ENCODE measurements around the gene KRTAP3-2. TPM values are rescaled to one million over a fixed set of nuclear protein-coding genes. Genes with fewer than 3 reads are reported as not detected.

The KRTAP3-2 gene
- total and polyA plus RNA-seq, 12 donors, result not detected

- no peaks in the 10 kb centered on the region for H3K36me3 ChIP-seq
- no peak for DNase-seq
- H3K27me3 ChIP-seq, result peaks cover 0 to 49% (median 39%) of the 10 kb centered on the region in 7 donors
- H3K9me3 ChIP-seq, result no peaks in the 10 kb centered on the region
- no peak overlapping the region for H3K27ac ChIP-seq
- H3K4me3 ChIP-seq, result no peak overlapping the region
- intact Hi-C loops (cut with DNase I), result no loop called here
- no peak for TF ChIP-seq CTCF (IDR thresholded peaks at IDR 0.05)
- 58 to 71% methylated on average over 1 of the region's 1 CpG for WGBS, 2 donors
- no peak for ATAC-seq
- H3K4me1 ChIP-seq, result no peaks in the 10 kb centered on the region
These were observed 47.0 kb downstream of the KRTAP3-2 start for GRCh38 chr17:40952661-40953060.

GRCh38 chr17:40952154-40952553 lies 47.6 kb downstream of the KRTAP3-2 start:
- intact Hi-C loops (cut with DNase I), result no loop called here
- Histone ChIP-seq H3K36me3 (no peaks in the 10 kb centered on the region), H3K27ac (no peak overlapping the region), H3K27me3 (peaks cover 0 to 51% (median 39%) of the 10 kb centered on the region in 7 donors), H3K4me3 (no peak overlapping the region), H3K4me1 (no peaks in the 10 kb centered on the region), H3K9me3 (no peaks in the 10 kb centered on the region)
- no peak for TF ChIP-seq CTCF (IDR thresholded peaks at IDR 0.05)
- ATAC-seq (no peak), DNase-seq (no peak)
- 65 to 72% methylated on average over 2 of the region's 2 CpGs for whole genome bisulfite sequencing, 2 donors

- ATAC-seq, result no peak
- H3K4me1 ChIP-seq, result no peaks in the 10 kb centered on the region
- 97% methylated on average over 2 of the region's 2 CpGs for WGBS, 2 donors
- no peak overlapping the region for H3K27ac ChIP-seq
- no peaks in the 10 kb centered on the region for H3K36me3 ChIP-seq
- intact Hi-C loops (cut with DNase I), result no loop called here
- H3K9me3 ChIP-seq, result no peaks in the 10 kb centered on the region
- no peak for DNase-seq
- no peak for TF ChIP-seq CTCF (IDR thresholded peaks at IDR 0.05)
- H3K4me3 ChIP-seq, result no peak overlapping the region
- H3K27me3 ChIP-seq, result peaks cover 0 to 59% (median 41%) of the 10 kb centered on the region in 7 donors
These were observed 48.6 kb downstream of the KRTAP3-2 start for GRCh38 chr17:40951011-40951622.

GRCh38 chr17:40950176-40950575 lies 49.5 kb downstream of the KRTAP3-2 start:
- Histone ChIP-seq H3K4me1 (no peaks in the 10 kb centered on the region), H3K27me3 (peaks cover 0 to 64% (median 42%) of the 10 kb centered on the region in 7 donors), H3K4me3 (no peak overlapping the region), H3K9me3 (no peaks in the 10 kb centered on the region), H3K27ac (no peak overlapping the region), H3K36me3 (no peaks in the 10 kb centered on the region)
- no peak for TF ChIP-seq CTCF (IDR thresholded peaks at IDR 0.05)
- WGBS, 2 donors, result 83 to 85% methylated on average over 7 of the region's 7 CpGs
- intact Hi-C loops (cut with DNase I), result no loop called here
- DNase-seq (no peak), ATAC-seq (no peak)
